Esophagus muscularis mucosa (tissue), 4 donors: Measurements from ENCODE around the gene ADPRHL1.

ENCODE experiments used
- EP300 ChIP-seq: sonication (generic); formaldehyde crosslinking; IDR thresholded peaks from one replicate; pipeline ENCODE4 v1.6.1; 2017; ENCODE audit warnings: antibody characterized with exemption
- POLR2A ChIP-seq: fragments of 450-650 bp; IDR thresholded peaks from one replicate; pipeline ENCODE4 v1.6.1; 2017; ENCODE audit warnings: antibody characterized with exemption, moderate library complexity, mild to moderate bottlenecking, low read depth
- POLR2AphosphoS5 ChIP-seq, 2 donors: sonication (generic); formaldehyde crosslinking; IDR thresholded peaks; one replicate each; pipeline ENCODE4 v1.6.1; 2017; ENCODE audit warnings: antibody characterized with exemption in 2 of 2
- TF ChIP-seq, protein P1 (sequence below), 3 experiments: fragments of 200-600 bp in 2 of 3; fragments of 450-650 bp in 1 of 3; sonication (generic) in 2 of 3; IDR thresholded peaks; one replicate each; pipeline ENCODE4 v1.5.1; 2017 to 2019; ENCODE audit warnings: antibody characterized with exemption in 3 of 3, mild to moderate bottlenecking in 2 of 3, moderate library complexity in 1 of 3

DNA sequence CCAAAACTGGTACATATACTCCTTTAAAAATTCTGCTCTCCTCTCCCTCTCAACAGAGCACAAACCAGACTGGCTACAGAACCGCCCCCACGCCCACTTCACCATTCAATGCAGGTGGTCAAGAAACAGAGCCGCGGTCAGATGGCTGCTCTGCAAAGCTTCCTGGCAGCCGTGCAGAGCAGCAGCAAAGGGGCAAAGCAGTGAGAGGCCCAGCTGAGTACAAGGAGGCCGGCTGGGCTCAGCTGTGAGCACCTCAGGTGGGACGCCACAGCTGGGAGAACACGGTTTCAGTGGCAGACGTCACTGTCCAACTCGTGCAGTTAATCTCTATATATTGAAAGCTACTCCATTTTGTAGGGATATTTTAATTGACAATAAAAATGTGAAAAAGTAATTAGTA is 97.7 kb downstream of the ADPRHL1 start:
- TF ChIP-seq POLR2A (no peak), POLR2AphosphoS5 (IDR thresholded peaks at IDR 0.05) (no peak), EP300 (no peak)
- TF ChIP-seq, protein P1, sequence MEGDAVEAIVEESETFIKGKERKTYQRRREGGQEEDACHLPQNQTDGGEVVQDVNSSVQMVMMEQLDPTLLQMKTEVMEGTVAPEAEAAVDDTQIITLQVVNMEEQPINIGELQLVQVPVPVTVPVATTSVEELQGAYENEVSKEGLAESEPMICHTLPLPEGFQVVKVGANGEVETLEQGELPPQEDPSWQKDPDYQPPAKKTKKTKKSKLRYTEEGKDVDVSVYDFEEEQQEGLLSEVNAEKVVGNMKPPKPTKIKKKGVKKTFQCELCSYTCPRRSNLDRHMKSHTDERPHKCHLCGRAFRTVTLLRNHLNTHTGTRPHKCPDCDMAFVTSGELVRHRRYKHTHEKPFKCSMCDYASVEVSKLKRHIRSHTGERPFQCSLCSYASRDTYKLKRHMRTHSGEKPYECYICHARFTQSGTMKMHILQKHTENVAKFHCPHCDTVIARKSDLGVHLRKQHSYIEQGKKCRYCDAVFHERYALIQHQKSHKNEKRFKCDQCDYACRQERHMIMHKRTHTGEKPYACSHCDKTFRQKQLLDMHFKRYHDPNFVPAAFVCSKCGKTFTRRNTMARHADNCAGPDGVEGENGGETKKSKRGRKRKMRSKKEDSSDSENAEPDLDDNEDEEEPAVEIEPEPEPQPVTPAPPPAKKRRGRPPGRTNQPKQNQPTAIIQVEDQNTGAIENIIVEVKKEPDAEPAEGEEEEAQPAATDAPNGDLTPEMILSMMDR (IDR thresholded peaks at IDR 0.05): no peak
